Stimulated activated CD4-positive, alpha-beta T cell treated with anti-CD3 and anti-CD28 coated beads, Interleukin-12 subunit alpha, Interleukin-12 subunit beta, amount 100 ng/mL, for 48 hours (primary cell): Measurements from ENCODE around the gene OR2AG1.
"Not testable (repeated sequence)": the region's sequence is repeated elsewhere in the genome, so short reads cannot be mapped to it uniquely, and the experiment has no call there.

Experiments
- DNase-seq, 3 donors: peaks; one replicate each; pipeline ENCODE4 v3.0.0-alpha.2; 2020; ENCODE audit warnings: low read depth in 2 of 3, low spot score in 1 of 3

Gene OR2AG1

GRCh38 chr11:6790546-6790945 is 7.7 kb downstream of the OR2AG1 start:
- no peak for DNase-seq

DNA sequence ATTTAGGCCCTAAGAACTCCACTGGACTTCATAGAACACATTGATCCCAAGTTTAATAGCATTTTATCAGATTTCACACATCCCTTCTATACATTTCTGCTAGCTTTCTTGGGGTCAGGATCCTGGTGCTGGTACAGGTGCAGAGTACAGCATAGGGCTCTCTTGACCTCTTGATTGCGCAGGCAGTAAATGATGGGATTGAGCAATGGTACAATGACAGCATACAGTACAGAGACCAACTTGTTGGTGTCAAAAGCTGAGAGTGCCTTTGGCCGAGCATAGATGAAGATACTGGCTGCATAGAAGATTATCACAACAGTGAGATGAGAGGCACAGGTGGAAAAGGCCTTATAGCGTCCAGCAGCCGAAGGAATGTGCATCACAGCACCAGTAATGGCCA is 11.8 kb downstream of the OR2AG1 start:
- no peak for DNase-seq

- no peak for DNase-seq
Observed at GRCh38 chr11:6799402-6799801, 16.6 kb downstream of the OR2AG1 start, which contains the start of gene OR6A2. Gene OR6A2 (minus strand): TSS chr11:6799689. CDS start chr11:6795708, 3,981 bp downstream.

DNA sequence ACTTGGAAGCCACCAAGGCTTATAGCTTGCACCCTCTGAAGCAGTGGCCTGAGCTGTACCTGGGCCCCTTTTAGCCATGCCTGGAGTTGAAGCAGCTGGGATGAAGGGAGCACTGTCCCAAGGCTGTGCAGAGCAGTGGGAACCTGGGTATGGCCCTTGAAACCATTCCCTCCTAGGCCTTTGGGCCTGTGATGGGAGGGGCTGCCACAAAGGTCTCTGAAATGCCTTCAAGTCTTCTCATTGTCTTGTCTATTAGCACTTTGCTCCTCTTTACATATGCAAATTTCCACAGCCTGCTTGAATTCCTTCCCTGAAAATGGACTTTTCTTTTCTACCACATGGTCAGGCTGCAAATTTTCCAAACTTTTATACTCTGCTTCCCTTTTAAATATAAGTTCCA is 18.3 kb downstream of the OR2AG1 start:
- DNase-seq = not testable (repeated sequence)

- peak in 2 of 3 donors; percentile 4 to 53 for DNase-seq
Observed at GRCh38 chr11:6812390-6813005, 29.7 kb downstream of the OR2AG1 start.

DNA sequence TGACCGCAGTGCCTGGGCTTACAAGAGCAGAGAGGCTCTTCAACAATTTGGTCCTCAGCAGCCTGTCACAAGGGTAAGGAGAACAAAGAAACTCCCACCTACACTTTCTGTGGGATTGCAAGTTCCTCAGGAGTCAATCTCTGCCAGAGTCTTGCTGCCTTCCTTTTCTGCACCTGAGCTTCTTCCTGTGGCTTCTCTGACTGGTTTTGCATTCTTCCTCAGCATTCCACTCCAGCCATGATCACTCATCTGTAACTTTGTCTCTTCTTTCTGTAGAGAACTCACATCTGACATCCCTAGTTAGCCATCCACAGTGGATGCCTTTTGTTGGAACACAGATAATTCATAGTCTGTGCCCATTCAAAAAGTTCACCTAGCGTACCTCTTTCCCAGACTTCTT is 30.8 kb downstream of the OR2AG1 start:
- DNase-seq = no peak

- no peak for DNase-seq
Observed at GRCh38 chr11:6817694-6818093, 34.9 kb downstream of the OR2AG1 start.

- DNase-seq = no peak
Observed at GRCh38 chr11:6818967-6819366, 36.1 kb downstream of the OR2AG1 start.

DNA sequence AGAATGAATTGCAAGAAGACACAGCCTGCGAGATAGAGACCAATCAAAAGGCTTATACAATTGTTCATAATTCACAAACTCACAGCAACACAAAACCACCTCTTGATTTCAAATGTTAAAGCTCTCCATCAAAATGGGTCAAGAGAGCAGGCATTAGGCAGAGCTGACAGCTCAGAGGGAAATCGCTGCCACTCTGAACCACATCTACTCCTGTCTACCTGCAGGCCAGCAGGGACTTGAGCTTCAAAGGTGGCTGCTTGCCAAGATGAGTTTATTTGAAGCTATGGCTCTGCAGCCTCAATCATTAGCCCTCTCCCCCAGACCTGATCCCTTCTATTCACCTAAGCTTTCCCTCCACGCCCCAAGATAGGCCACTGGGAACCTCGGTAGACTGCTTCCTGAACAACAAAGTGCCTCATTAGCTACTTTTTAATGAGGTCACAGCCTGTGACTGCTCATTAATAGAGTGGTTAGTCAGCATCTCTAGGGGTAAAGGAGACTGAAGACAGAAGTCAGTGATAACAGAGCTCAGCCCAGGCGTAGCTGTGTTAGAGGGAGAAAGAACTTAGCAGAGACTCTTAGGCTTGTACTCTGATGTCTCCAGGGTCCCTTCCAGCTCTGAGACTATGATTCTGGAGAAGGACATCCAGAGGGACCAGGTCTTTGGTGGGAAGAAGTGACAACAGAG is 41.5 kb downstream of the OR2AG1 start:
- DNase-seq = no peak

DNA sequence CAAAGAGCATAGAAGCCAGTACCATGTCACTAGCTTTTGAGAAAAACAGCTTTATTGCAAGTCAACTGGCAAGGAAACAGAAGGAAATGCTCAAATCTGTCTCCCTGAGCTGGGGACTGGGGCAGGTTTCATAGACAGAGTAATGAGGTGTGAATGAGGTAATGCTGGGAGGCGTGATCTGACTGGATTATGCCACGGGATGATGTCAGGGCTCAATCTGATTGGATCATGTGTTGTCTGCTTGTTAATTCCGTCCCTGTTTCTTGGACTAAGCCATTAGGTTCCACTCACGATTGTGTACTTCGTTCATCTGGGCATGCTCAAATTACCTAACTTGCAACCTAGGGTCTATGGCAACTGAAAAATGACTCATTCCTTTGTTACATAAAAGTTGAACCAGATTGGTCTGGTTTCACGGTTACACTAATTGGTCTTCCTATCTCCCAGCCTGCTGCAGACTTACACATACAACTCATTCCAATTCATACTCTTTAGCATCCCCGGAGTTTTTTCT is 42.5 kb downstream of the OR2AG1 start:
- no peak for DNase-seq

DNA sequence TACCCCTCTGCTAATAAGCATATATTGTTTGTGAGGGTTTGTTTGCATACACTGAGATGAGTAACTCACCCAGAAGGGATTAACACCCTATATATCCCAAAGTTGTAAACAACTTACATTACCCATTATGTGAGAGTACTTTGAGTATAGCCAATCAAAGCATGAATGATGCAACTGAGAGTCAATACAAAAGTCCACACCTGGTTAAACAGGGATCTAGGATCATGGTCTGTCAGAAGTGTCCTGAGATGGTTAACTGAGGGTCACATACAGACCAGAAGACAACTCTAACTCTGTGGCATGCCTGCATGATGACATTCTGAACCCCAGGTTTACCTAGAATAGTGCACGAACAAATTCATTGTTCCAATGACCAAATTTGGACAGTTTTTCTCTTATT is 45.3 kb downstream of the OR2AG1 start:
- no peak for DNase-seq

DNA sequence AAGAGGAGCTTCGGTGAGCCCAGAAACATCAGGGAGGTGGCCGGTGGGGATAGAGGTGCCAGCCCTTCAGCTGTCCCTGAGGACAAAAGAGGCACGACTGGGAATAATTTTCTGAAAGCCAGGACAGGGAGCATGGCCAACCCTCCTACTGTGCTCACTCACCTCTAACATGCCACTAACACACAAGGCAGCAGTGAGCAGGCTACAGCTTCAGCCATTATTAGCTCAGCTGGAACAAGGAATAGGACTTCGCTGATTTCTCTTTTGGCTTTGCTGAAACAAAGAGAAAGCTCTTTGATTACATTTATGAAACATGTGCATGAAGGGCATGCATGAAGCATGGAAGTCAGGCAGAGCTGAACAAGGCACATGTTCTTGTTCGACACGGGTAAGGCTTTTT is 50.5 kb downstream of the OR2AG1 start:
- no peak for DNase-seq

- no peak for DNase-seq
Observed at GRCh38 chr11:6834021-6834420, 51.2 kb downstream of the OR2AG1 start.
